Subcutaneous abdominal adipose tissue (tissue), 5 donors: ENCODE data around the gene THOC7.

Source experiments
- H3K27ac ChIP-seq: one replicate; pipeline ENCODE4 v1.7.0; 2013; ENCODE audit warnings: low read depth, mild to moderate bottlenecking, inconsistent platforms, low read length, moderate library complexity
- H3K27me3 ChIP-seq, 5 donors: one replicate each; pipeline ENCODE4 v1.7.0; 2013; ENCODE audit warnings: low read length in 5 of 5, inconsistent platforms in 1 of 5; ENCODE audit not compliant: control insufficient read depth in 5 of 5, insufficient read depth in 4 of 5
- H3K36me3 ChIP-seq, 5 donors: one replicate each; pipeline ENCODE4 v1.7.0; 2013; ENCODE audit warnings: low read length in 5 of 5; ENCODE audit not compliant: control insufficient read depth in 5 of 5, insufficient read depth in 5 of 5
- H3K4me1 ChIP-seq, 5 donors: one replicate each; pipeline ENCODE4 v1.7.0; 2013; ENCODE audit warnings: low read length in 5 of 5, mild to moderate bottlenecking in 3 of 5, moderate library complexity in 1 of 5; ENCODE audit not compliant: control insufficient read depth in 5 of 5, insufficient read depth in 5 of 5
- H3K4me3 ChIP-seq, 5 donors: one replicate each; pipeline ENCODE4 v1.7.0; 2013; ENCODE audit warnings: low read length in 5 of 5, low read depth in 1 of 5
- H3K9ac ChIP-seq, 5 donors: one replicate each; pipeline ENCODE4 v1.7.0; 2013; ENCODE audit warnings: low read length in 5 of 5, mild to moderate bottlenecking in 4 of 5, moderate library complexity in 3 of 5
- H3K9me3 ChIP-seq, 5 donors: one replicate each; pipeline ENCODE4 v1.7.0; 2013; ENCODE audit warnings: low read length in 5 of 5; ENCODE audit not compliant: control insufficient read depth in 5 of 5
- donor health status: healthy.
- donor health status: healthy.
- donor health status: healthy.
- donor health status: healthy.
- donor health status: healthy.

THOC7 gene

GRCh38 chr3:63817225-63817624 is 46.4 kb downstream of the THOC7 start:
- H3K4me1 ChIP-seq = no peaks in the 10 kb centered on the region
- H3K27ac ChIP-seq = no peak overlapping the region
- no peaks in the 10 kb centered on the region for H3K9me3 ChIP-seq
- no peaks in the 10 kb centered on the region for H3K27me3 ChIP-seq
- H3K9ac ChIP-seq = no peak overlapping the region
- H3K4me3 ChIP-seq = no peak overlapping the region
- no peaks in the 10 kb centered on the region for H3K36me3 ChIP-seq

GRCh38 chr3:63814237-63814636 is 49.4 kb downstream of the THOC7 start:
- Histone ChIP-seq H3K9ac (no peak overlapping the region), H3K36me3 (no peaks in the 10 kb centered on the region), H3K27me3 (no peaks in the 10 kb centered on the region), H3K4me3 (no peak overlapping the region), H3K4me1 (no peaks in the 10 kb centered on the region), H3K9me3 (no peaks in the 10 kb centered on the region), H3K27ac (no peak overlapping the region)

- H3K4me3 ChIP-seq = no peak overlapping the region
- H3K36me3 ChIP-seq = no peaks in the 10 kb centered on the region
- no peaks in the 10 kb centered on the region for H3K4me1 ChIP-seq
- no peak overlapping the region for H3K27ac ChIP-seq
- no peaks in the 10 kb centered on the region for H3K9me3 ChIP-seq
- no peaks in the 10 kb centered on the region for H3K27me3 ChIP-seq
- H3K9ac ChIP-seq = no peak overlapping the region
Observed at GRCh38 chr3:63809607-63810006, 54.0 kb downstream of the THOC7 start.

GRCh38 chr3:63808633-63809032 is 55.0 kb downstream of the THOC7 start:
- Histone ChIP-seq H3K4me3 (no peak overlapping the region), H3K36me3 (no peaks in the 10 kb centered on the region), H3K27me3 (no peaks in the 10 kb centered on the region), H3K9me3 (no peaks in the 10 kb centered on the region), H3K4me1 (no peaks in the 10 kb centered on the region), H3K27ac (no peak overlapping the region), H3K9ac (no peak overlapping the region)

GRCh38 chr3:63807961-63808565 is 55.5 kb downstream of the THOC7 start:
- H3K4me3 ChIP-seq = no peak overlapping the region
- no peak overlapping the region for H3K9ac ChIP-seq
- H3K27ac ChIP-seq = no peak overlapping the region
- H3K9me3 ChIP-seq = no peaks in the 10 kb centered on the region
- no peaks in the 10 kb centered on the region for H3K27me3 ChIP-seq
- H3K36me3 ChIP-seq = no peaks in the 10 kb centered on the region
- no peaks in the 10 kb centered on the region for H3K4me1 ChIP-seq

- no peaks in the 10 kb centered on the region for H3K36me3 ChIP-seq
- H3K9me3 ChIP-seq = no peaks in the 10 kb centered on the region
- no peaks in the 10 kb centered on the region for H3K4me1 ChIP-seq
- H3K27ac ChIP-seq = no peak overlapping the region
- H3K9ac ChIP-seq = no peak overlapping the region
- H3K27me3 ChIP-seq = no peaks in the 10 kb centered on the region
- no peak overlapping the region for H3K4me3 ChIP-seq
Observed at GRCh38 chr3:63803911-63804310, 59.7 kb downstream of the THOC7 start.

GRCh38 chr3:63800097-63800496 is 63.5 kb downstream of the THOC7 start:
- Histone ChIP-seq H3K9me3 (no peaks in the 10 kb centered on the region), H3K4me1 (no peaks in the 10 kb centered on the region), H3K27me3 (peaks cover 0 to 3% (median 0%) of the 10 kb centered on the region in 5 donors), H3K4me3 (no peak overlapping the region), H3K9ac (no peak overlapping the region), H3K36me3 (no peaks in the 10 kb centered on the region), H3K27ac (no peak overlapping the region)

- Histone ChIP-seq H3K27ac (no peak overlapping the region), H3K9ac (no peak overlapping the region), H3K4me1 (no peaks in the 10 kb centered on the region), H3K36me3 (no peaks in the 10 kb centered on the region), H3K9me3 (no peaks in the 10 kb centered on the region), H3K27me3 (peaks cover 0 to 4% (median 0%) of the 10 kb centered on the region in 5 donors), H3K4me3 (no peak overlapping the region)
Observed at GRCh38 chr3:63798949-63799348, 64.7 kb downstream of the THOC7 start.

- no peak overlapping the region for H3K9ac ChIP-seq
- H3K36me3 ChIP-seq = no peaks in the 10 kb centered on the region
- H3K9me3 ChIP-seq = no peaks in the 10 kb centered on the region
- H3K4me1 ChIP-seq = no peaks in the 10 kb centered on the region
- H3K27me3 ChIP-seq = peaks cover 0 to 4% (median 0%) of the 10 kb centered on the region in 5 donors
- H3K4me3 ChIP-seq = no peak overlapping the region
- H3K27ac ChIP-seq = no peak overlapping the region
Observed at GRCh38 chr3:63798544-63798943, 65.1 kb downstream of the THOC7 start.

- Histone ChIP-seq H3K27ac (no peak overlapping the region), H3K4me3 (no peak overlapping the region), H3K9me3 (no peaks in the 10 kb centered on the region), H3K9ac (no peak overlapping the region), H3K27me3 (peaks cover 0 to 4% (median 0%) of the 10 kb centered on the region in 5 donors), H3K4me1 (peaks cover 0 to 7% (median 0%) of the 10 kb centered on the region in 5 donors), H3K36me3 (no peaks in the 10 kb centered on the region)
Observed at GRCh38 chr3:63795438-63795837, 68.2 kb downstream of the THOC7 start.
